A204.1 (cell line): ENCODE data around the gene SCTR.

Experiments used
- FAIRE-seq: peaks from 2 replicates; lab custom pipeline; 2012; peaks lifted over from hg19 to GRCh38; lab: Jason Lieb, UNC

SCTR gene

GRCh38 chr2:119474371-119475224 lies 49.7 kb downstream of the SCTR start:
- no peak for FAIRE-seq

GRCh38 chr2:119473621-119474370 lies 50.5 kb downstream of the SCTR start:
- no peak for FAIRE-seq

GRCh38 chr2:119472749-119473148 lies 51.5 kb downstream of the SCTR start:
- no peak for FAIRE-seq

GRCh38 chr2:119469661-119470297 lies 54.5 kb downstream of the SCTR start:
- no peak for FAIRE-seq

GRCh38 chr2:119469131-119469530 lies 55.2 kb downstream of the SCTR start:
- no peak for FAIRE-seq

GRCh38 chr2:119468154-119468955 lies 55.9 kb downstream of the SCTR start:
- FAIRE-seq = no peak

GRCh38 chr2:119466373-119466772 lies 57.9 kb downstream of the SCTR start:
- no peak for FAIRE-seq

- FAIRE-seq = no peak
Observed at GRCh38 chr2:119465687-119466086, 58.6 kb downstream of the SCTR start.

- FAIRE-seq = no peak
Observed at GRCh38 chr2:119464981-119465380, 59.3 kb downstream of the SCTR start.

- no peak for FAIRE-seq
Observed at GRCh38 chr2:119463990-119464389, 60.3 kb downstream of the SCTR start.

- no peak for FAIRE-seq
Observed at GRCh38 chr2:119463136-119463535, 61.1 kb downstream of the SCTR start.

GRCh38 chr2:119462574-119462973 lies 61.7 kb downstream of the SCTR start:
- no peak for FAIRE-seq

- no peak for FAIRE-seq
Observed at GRCh38 chr2:119461811-119462210, 62.5 kb downstream of the SCTR start.

- FAIRE-seq = no peak
Observed at GRCh38 chr2:119460076-119460475, 64.2 kb downstream of the SCTR start.

- FAIRE-seq = no peak
Observed at GRCh38 chr2:119455066-119455718, 69.1 kb downstream of the SCTR start.

GRCh38 chr2:119453972-119454593 lies 70.2 kb downstream of the SCTR start:
- FAIRE-seq = no peak

- FAIRE-seq = no peak
Observed at GRCh38 chr2:119451336-119452050, 72.8 kb downstream of the SCTR start.

- no peak for FAIRE-seq
Observed at GRCh38 chr2:119449521-119449920, 74.8 kb downstream of the SCTR start.

- FAIRE-seq = no peak
Observed at GRCh38 chr2:119448427-119449141, 75.7 kb downstream of the SCTR start.

- no peak for FAIRE-seq
Observed at GRCh38 chr2:119446037-119446436, 78.2 kb downstream of the SCTR start.
